ENCODE data around the gene ATAD1. TPM values are rescaled to one million over a fixed set of nuclear protein-coding genes. Genes with fewer than 3 reads are reported as not detected.

Gene ATAD1
- total and polyA plus RNA-seq, 9 of the 15 experiments (the other 6 are each of a cell fraction or from before 2014, with no cell fraction given) = 11.3 to 33.8 (median 27.3) TPM

DNA sequence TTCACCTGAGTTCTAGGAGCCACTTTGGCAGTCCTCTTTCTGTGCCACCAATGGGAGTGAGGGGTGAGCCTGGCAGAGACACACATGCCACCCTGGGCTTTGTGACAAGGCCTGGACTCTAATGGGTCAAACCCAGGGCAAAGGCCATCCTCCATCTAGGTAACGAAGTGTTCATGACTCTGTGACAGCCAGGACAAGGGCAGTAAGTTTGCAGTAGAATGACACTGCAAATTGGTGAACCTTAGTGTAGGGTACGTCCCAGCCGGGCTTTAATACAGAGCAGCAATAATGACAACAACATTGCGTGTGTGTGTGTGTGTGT lies 115.1 kb downstream of the ATAD1 start (continued):
- TF ChIP-seq ZNF232 (CRISPR knock-in tag; IDR thresholded peaks at IDR 0.05) (no peak), ZNF41 (CRISPR knock-in tag; conservative IDR thresholded peaks at IDR 0.05) (no peak)

DNA sequence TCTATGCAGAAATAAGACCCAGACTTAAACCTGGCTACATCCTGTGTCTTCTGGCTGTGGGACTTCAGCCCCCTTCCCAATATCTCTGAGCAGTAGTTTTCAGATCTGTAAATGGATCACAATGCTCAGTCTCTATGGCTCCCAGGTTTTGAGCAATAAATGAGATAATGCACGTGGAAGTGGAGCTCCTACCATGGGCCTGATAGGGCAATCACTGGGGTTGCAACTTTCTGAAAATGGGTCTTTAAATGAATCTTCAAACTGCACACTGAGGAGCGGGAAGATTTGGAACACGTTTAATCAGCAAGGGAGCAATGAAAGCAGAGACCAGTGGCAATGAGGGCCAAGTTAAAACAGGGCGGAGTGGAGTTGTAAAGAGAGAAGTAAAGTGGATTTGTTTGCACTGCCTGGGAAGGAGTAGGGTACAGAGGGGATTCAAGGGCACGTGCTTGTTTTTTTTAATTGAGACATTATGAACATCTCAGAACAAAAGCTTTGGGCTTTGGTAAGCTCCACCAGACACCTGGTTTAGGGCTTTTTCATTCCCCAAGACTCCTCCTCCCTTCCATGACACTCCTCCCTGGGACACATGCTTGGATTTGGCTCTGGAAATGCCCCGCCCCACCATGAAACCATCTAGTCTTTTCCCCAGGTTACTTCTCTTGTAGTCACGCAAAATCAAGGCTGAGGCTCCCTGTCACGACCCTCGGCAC lies 115.6 kb downstream of the ATAD1 start:
- Histone ChIP-seq H3K4me2 (ENCODE audit: insufficient read depth, low read length) (no peak overlapping the region), H3K9me3 (replicated peaks; ENCODE audit: control insufficient read depth, insufficient read depth, low read depth, low read length) (no peaks in the 10 kb centered on the region), H3K9ac (ENCODE audit: insufficient read depth in 1 of 2, low read depth in 2 of 2, low read length in 2 of 2) (no peak overlapping the region), H3K27ac (ENCODE audit: extremely low read depth, low read depth, low read length) (no peak overlapping the region), H3K4me3 (no peak overlapping the region), H3K9me1 (ENCODE audit: control insufficient read depth, insufficient read depth, low read length) (no peaks in the 10 kb centered on the region), H3K4me1 (replicated peaks in 1 of 2; ENCODE audit: control insufficient read depth in 2 of 2, insufficient read depth in 2 of 2, low read length in 2 of 2) (no peaks in the 10 kb centered on the region), H3K36me3 (ENCODE audit: control insufficient read depth, insufficient read depth, low read length) (no peaks in the 10 kb centered on the region), H3K79me2 (ENCODE audit: control insufficient read depth, insufficient read depth, low read length) (no peaks in the 10 kb centered on the region), H2AFZ (ENCODE audit: low read depth, low read length) (no peak overlapping the region), H4K20me1 (replicated peaks; ENCODE audit: control insufficient read depth, insufficient read depth, low read length) (no peaks in the 10 kb centered on the region), H3K27me3 (ENCODE audit: control insufficient read depth in 2 of 2, insufficient read depth in 2 of 2, low read length in 2 of 2) (peaks cover 0 to 12% of the 10 kb centered on the region in 2 experiments; a peak in 3 of 5 replicates)
- intact Hi-C loops (cut with micrococcal nuclease) = no loop called here
- FAIRE-seq = no peak
- no peak for DNase-seq (ENCODE audit: extremely low read depth in 1 of 4, low spot score in 3 of 4)
- POLR2A ChIA-PET = interaction anchor here (0.8 kb wide), 1 partner anchor 9 kb away, joined by 3 read pairs; no protein-coding TSS in a partner anchor
- BruUV-seq (replicated peaks) = no TSS peak
- in situ Hi-C loops (cut with MboI) = no loop called here
- CTCF ChIA-PET (ENCODE audit: low intra/inter-chr PET ratio) = no interaction called here
- no peak for TF ChIP-seq ETS2 (tag; IDR thresholded peaks at IDR 0.05; ENCODE audit: borderline replicate concordance, poor library complexity, severe bottlenecking)
- TF ChIP-seq ZNF445 (CRISPR knock-in tag; IDR thresholded peaks at IDR 0.05; ENCODE audit: low read depth) = no peak
- no peak for TF ChIP-seq OTX1 (CRISPR knock-in tag; IDR thresholded peaks at IDR 0.05)
- 6% methylated on average over 9 of the region's 9 CpGs for WGBS (ENCODE audit: insufficient coverage, low coverage, missing lambda C conversion rate)
- no peak for ATAC-seq

Small RNA genes lying within 50 kb of the gene (small RNA-seq; reads per million reads assigned to genes)
- not detected for gene RN7SL78P

Other genes with a start within 250 kb of the ATAD1 start
- not detected in 2 replicates for gene PAPSS2, start 158.3 kb downstream of the ATAD1 start, total RNA-seq (2014; rRNA removed)
- not detected in 2 replicates for gene PAPSS2, start 158.3 kb downstream of the ATAD1 start, total RNA-seq (2014; rRNA removed; fragmentation: Illumina TruSeq; extraction: Trizol)
- gene PAPSS2, start 158.3 kb downstream of the ATAD1 start, total RNA-seq (2015; rRNA removed; fragmentation: Illumina TruSeq; extraction: Trizol) = not detected in 2 replicates
- 0.22 and 0.29 TPM in 2 replicates for gene PAPSS2, start 158.3 kb downstream of the ATAD1 start, total RNA-seq (2021)
- gene PAPSS2, start 158.3 kb downstream of the ATAD1 start, polyA plus RNA-seq (2011; rRNA removed) = not detected in 2 replicates
- gene PAPSS2, start 158.3 kb downstream of the ATAD1 start, polyA plus RNA-seq (2014; fragmentation: Illumina TruSeq; extraction: Trizol) = not detected in 2 replicates
- gene PAPSS2, start 158.3 kb downstream of the ATAD1 start, polyA plus RNA-seq (2014; fragmentation: Nextera tagmentation; extraction: Ambion mirVana) = under 1 TPM in 1 of 2 experiments, not detected in 1; 0.01 TPM
- gene PAPSS2, start 158.3 kb downstream of the ATAD1 start, polyA plus RNA-seq (2014; rRNA removed) = not detected in 2 replicates
- gene KLLN, start 45.3 kb upstream of the ATAD1 start, total RNA-seq (2014; rRNA removed) = 0.09 and 0.41 TPM in 2 replicates
- gene KLLN, start 45.3 kb upstream of the ATAD1 start, total RNA-seq (2014; rRNA removed; fragmentation: Illumina TruSeq; extraction: Trizol) = 0.22 and 0.29 TPM in 2 replicates
- gene KLLN, start 45.3 kb upstream of the ATAD1 start, total RNA-seq (2015; rRNA removed; fragmentation: Illumina TruSeq; extraction: Trizol) = 0.25 and 0.34 TPM in 2 replicates
- gene KLLN, start 45.3 kb upstream of the ATAD1 start, total RNA-seq (2021) = 0.25 and 0.40 TPM in 2 replicates
- gene KLLN, start 45.3 kb upstream of the ATAD1 start, polyA plus RNA-seq (2011; rRNA removed) = 0.07 and 0.08 TPM in 2 replicates
- 0.22 and 0.29 TPM in 2 replicates for gene KLLN, start 45.3 kb upstream of the ATAD1 start, polyA plus RNA-seq (2014; fragmentation: Illumina TruSeq; extraction: Trizol)
- under 1 TPM; 0.29 to 0.35 TPM for gene KLLN, start 45.3 kb upstream of the ATAD1 start, polyA plus RNA-seq (2014; fragmentation: Nextera tagmentation; extraction: Ambion mirVana)
- 0.08 and 0.32 TPM in 2 replicates for gene KLLN, start 45.3 kb upstream of the ATAD1 start, polyA plus RNA-seq (2014; rRNA removed)
- 16.9 and 22.2 TPM in 2 replicates for gene PTEN, start 45.4 kb upstream of the ATAD1 start, total RNA-seq (2014; rRNA removed)
- gene PTEN, start 45.4 kb upstream of the ATAD1 start, total RNA-seq (2014; rRNA removed; fragmentation: Illumina TruSeq; extraction: Trizol) = 56.9 and 58.5 TPM in 2 replicates
- gene PTEN, start 45.4 kb upstream of the ATAD1 start, total RNA-seq (2015; rRNA removed; fragmentation: Illumina TruSeq; extraction: Trizol) = 52.7 and 56.4 TPM in 2 replicates
- 25.0 and 28.4 TPM in 2 replicates for gene PTEN, start 45.4 kb upstream of the ATAD1 start, total RNA-seq (2021)
- gene PTEN, start 45.4 kb upstream of the ATAD1 start, polyA plus RNA-seq (2011; rRNA removed) = 24.2 and 25.0 TPM in 2 replicates
- gene PTEN, start 45.4 kb upstream of the ATAD1 start, polyA plus RNA-seq (2014; fragmentation: Illumina TruSeq; extraction: Trizol) = 15.6 and 15.7 TPM in 2 replicates
- gene PTEN, start 45.4 kb upstream of the ATAD1 start, polyA plus RNA-seq (2014; fragmentation: Nextera tagmentation; extraction: Ambion mirVana) = 10 to 100 TPM in 1 of 2 experiments, 1 to 10 TPM in 1; 8.4 to 12.8 TPM
- gene PTEN, start 45.4 kb upstream of the ATAD1 start, polyA plus RNA-seq (2014; rRNA removed) = 13.1 and 18.5 TPM in 2 replicates